GM19351 (cell line): Measurements from ENCODE around the gene UBASH3A.

Source experiments
- ATAC-seq: cut with Tn5 transposase; IDR thresholded peaks from one replicate; pipeline ENCODE4 v1.9.1; 2021; ENCODE audit warnings: mild to moderate bottlenecking, moderate library complexity; ENCODE audit not compliant: unreplicated experiment

Gene UBASH3A, protein sequence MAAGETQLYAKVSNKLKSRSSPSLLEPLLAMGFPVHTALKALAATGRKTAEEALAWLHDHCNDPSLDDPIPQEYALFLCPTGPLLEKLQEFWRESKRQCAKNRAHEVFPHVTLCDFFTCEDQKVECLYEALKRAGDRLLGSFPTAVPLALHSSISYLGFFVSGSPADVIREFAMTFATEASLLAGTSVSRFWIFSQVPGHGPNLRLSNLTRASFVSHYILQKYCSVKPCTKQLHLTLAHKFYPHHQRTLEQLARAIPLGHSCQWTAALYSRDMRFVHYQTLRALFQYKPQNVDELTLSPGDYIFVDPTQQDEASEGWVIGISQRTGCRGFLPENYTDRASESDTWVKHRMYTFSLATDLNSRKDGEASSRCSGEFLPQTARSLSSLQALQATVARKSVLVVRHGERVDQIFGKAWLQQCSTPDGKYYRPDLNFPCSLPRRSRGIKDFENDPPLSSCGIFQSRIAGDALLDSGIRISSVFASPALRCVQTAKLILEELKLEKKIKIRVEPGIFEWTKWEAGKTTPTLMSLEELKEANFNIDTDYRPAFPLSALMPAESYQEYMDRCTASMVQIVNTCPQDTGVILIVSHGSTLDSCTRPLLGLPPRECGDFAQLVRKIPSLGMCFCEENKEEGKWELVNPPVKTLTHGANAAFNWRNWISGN

DNA sequence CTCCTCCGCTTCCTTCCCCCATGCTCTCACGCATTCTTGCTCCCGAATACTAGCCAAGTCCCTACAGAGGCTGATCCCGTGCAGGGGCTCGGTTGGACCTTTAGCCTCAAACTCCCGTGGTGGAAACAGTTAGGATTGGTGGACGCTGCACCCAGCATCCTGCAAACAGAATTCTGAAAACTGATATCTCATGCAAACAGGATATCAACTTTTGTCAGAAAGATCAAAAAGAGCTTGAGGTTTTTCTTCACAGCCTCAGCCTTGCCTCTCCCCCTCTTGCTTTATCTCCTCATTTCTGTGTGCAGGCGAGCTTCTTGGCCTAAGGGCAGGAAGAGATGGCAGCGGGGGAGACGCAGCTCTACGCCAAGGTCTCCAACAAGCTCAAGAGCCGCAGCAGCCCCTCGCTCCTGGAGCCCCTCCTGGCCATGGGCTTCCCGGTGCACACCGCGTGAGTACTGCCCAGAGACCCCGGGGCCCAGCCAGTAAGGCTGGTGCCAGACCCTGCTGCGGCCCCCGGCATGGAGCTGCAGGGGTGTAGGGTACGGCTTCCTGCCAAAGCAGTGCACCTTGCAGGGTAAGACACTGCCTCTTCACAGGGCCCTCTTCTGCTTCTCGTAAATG lies at the start of gene UBASH3A:
UBASH3A (plus strand) TSS at position 292 of the 621 bp plus-strand sequence; CDS start at position 336, 44 bp downstream.
- no peak for ATAC-seq

DNA sequence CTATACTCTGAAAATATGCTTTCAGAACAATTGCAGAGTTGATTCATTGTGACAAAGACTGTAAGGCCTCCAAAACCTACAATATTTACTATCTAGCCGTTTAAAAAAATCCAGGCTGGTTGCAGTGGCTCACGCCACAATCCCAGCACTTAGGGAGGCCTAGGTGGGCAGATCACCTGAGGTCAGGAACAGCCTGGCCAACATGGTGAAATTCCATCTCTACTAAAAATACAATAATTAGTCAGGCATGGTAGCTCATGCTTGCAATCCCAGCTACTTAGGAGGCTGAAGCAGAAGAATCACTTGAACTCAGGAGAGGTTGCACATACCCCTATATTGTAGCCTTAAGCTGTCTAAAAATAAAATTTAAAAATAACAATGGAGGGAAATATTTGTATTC lies 47.7 kb upstream of the UBASH3A start:
- no peak for ATAC-seq

DNA sequence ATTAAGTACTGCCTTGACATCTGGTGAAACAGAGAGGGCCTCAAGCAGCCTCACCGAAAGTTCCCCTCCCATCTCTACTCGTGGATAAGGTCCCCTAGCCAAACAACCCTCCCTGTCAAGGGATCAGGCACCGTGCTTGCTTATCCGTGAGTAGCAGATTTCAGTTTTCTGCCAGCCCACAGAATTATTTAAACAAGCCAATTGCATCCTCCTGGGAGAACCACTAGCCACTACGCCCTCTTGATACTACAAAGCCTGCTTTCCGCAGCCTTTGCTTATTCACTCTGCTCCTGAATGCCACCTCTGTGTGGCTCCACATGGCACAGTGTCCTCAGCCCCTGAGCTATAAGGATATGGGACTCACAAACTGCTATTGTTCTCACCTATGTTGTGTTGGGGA lies 47.1 kb upstream of the UBASH3A start:
- no peak for ATAC-seq

DNA sequence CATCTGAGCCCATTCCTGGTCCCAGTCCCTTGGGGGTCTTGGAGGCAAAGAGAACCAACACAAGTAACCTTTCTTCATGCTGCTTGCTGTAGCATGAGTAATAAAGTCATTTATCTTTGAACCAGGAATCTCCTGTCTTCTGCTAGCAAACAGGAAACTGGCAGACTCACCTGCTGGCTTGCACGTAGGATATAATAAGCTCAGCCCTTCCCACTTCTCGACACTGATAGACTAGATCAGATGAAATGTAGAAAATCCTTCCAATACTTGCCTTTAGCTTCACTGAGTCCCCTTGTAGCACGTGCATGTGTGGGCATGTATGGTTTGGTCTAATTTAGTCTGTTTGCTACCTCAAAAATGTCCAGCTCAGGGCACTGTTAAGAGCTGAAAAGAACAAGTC lies 46.4 kb upstream of the UBASH3A start:
- no peak for ATAC-seq

DNA sequence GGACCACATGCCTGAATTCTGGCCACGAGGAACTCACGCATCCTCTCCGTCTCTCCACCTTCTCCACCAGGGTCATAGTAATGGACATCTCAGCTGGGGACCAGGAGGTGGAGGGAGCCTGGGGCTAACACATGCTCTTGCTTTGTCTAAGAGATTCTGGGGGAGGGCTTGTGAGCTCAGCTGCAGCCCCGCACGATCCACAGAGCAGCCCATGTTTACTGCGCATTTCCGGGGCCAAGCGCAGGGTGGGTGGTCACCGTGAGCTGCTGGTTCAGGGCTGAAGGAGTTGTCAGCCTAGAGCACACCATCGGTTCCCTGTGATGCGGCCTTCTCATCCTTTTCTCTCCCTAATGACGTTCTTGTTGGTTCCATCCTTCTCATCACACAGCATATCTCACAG lies 45.4 kb upstream of the UBASH3A start:
- no peak for ATAC-seq

DNA sequence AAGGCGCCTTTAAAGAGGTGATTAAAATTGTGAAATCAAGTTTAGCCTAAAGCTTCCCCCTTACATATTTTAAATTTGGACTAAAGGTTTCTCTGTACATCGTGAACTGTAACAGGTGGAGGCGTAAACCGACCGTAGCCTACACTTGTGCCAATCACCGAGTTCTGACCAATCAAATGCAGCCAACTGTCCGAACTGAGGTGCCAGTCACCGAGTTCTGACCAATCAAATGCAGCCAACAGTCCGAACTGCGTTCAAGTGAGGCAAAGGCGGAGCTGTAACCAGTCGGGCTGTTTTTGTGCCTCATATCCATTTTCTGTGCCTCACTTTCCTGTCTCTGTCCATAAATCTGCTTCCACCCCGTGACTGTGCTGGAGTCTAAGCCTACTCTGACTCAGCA lies 44.8 kb upstream of the UBASH3A start:
- no peak for ATAC-seq

DNA sequence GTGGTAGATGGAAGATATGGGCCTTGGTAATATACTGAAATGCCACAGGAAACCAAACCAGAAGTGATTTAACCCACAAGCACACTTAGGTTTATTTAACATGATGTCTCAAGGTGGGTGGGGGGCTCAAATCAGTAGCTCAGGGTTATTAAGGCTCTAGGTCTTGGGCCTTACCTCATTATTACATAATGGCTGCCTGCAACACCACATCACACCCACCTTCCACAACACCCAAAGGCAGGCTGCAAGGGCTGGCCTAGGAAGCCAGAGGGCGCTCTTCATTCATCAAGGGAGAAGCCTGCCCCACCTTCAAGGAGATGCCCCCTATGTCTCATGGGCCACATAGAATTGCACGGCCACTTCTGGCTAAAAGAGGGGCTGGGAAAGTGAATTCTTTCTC lies 43.4 kb upstream of the UBASH3A start:
- no peak for ATAC-seq

DNA sequence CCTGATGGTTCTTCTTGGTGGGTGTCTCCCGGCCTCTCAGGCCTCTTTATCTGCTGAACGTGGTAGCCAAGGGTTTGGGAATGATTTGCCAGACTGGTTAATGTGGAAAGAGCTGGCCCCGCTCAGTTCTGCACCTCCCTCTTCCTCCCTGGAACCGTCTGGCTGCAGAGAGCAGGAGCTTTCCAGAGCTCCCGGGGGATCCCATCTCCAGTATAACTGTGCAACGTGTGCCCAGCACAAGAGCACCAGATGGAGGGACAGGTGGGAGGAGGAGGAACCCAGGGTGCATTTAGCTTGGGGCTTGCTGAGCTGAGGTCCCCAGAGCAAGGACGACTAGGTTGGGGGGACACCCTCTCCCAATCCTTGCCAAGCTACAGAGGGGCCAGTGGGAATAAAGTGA lies 42.4 kb upstream of the UBASH3A start:
- ATAC-seq: no peak

DNA sequence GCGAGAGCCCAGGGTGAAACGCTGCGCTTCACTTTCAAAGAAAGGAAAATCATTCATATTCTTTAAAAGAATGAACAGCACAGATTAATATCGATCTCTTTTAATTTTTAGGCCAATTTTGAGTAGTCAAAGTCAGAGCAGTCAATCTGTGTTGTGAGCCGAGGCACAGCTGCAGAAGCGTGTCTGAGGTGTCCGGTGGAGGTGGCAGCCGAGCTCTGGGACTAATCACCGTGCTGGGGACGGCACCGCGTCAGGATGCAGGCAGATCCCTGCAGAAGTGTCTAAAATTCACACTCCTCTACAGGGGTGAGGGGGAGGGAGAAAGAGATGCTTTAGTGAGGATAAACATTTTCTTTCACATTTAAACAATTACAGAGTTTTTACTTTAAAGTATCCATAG lies 41.5 kb upstream of the UBASH3A start:
- ATAC-seq: no peak

DNA sequence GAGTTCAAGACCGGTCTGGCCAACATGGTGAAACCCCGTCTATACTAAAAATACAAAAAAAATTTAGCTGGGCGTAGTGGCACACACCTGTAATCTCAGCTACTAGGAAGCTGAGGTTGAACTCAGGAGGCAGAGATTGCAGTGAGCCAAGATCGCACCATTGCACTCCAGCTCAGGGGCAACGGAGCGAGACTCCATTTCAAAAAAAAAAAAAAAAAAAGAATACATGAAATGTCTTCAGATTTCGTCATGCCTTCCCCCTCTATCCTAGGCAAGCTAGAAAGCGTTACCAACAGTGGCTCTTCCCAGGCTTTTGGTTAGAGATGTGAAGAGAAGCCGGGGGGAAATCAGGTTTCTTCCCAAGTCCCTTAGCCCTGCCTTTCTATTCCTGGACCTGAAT lies 41.0 kb upstream of the UBASH3A start:
- no peak for ATAC-seq

DNA sequence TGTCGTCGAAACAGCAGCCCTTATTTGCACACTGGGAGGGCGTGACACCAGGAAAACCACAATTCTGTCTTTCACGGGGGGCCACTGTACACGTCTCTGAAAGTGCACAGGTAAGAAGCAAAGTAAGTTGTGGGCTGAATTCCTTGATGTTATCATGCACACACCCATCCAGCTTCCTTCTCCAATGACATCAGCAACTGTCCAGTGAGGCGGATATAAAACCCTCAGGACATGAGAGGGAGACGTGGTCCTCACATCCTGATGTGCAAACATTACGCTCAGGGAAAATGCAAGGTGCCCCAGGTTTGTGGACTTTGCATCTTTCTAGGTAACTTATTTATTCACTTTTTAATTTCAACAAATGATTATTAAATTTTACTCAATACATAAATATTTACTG lies 40.4 kb upstream of the UBASH3A start:
- ATAC-seq: no peak

DNA sequence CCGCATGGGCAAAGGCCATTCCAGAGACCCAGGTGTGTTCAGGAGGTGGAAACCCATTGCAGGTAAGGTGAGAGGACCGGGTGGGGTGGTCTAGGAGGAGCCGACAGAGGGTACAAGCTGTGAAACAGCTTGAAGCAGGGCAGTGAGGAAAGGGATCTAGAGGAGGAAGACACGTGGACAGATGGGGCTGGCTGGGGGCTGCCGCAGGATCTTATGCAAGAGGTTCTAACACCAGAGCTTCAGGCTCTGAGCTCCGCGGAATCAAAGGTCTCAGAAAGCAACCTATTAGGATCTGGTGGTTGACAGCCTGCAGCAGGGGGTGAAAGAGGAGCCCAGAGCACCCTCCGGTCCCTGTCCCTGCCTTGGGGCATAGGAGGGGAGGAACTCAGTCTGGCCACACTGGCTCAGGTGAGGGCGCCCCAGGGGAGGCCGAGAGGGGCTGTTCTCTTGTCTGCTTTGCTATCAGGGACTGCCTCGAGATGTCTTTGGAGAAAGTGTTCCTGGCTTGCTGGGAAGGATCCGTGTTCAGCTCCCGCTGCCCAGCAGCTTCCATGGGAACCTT lies 39.3 kb upstream of the UBASH3A start:
- no peak for ATAC-seq

DNA sequence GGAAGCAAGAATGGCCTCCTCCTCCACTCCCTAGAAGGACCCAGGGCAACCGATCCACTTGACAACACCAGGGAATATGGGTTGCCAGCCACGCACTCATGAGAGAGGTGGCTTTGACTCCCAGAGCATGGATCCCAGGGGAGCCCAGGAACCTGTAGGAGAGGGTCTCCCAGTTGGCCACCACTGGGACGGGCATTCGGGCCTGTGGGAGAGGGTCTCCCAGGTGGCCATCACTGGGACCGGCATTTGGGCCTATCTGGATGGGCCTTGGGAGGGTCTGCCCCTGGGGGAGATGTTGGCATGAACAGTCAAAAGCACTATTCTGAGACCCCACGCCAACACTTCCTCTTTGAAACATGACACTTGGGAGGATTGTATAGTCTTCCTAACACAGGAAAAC lies 37.9 kb upstream of the UBASH3A start:
- ATAC-seq: no peak

DNA sequence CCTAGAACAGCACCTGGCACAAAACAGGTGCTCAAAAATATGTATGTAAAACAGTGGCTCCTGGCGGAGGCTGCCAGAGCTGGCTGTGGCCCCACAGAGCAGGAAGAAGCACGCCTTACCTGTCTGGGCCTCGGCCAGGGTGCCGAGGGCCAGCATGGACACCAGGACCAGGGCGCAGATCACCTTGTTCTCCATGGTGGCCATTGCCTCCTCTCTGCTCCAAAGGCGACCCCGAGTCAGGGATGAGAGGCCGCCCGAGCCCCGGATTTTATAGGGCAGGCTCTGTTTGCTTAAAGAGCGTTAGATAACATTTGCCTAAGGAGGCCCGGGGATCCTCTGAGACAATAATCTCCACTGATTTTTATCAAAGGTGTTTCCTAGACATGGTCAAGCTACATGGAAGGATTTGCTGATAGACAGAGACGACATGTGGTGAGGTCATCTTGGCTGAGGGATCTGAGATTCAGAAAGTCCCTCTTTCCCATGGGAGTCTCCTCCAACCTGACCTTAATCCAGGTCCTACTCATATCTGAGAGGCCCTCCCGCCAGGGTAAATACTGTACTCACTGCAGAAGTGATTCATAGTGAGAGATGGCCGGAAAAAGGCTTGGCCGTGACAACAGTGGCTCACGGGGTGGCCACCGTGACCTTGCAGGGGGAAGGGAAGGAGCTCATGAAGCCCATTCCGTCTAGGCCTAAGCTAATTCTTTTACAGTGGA lies 37.3 kb upstream of the UBASH3A start, which contains the start of gene TFF1:
TFF1 (minus strand) TSS at position 244 of the 719 bp plus-strand sequence; CDS start at position 204, 40 bp downstream.
- ATAC-seq: no peak

DNA sequence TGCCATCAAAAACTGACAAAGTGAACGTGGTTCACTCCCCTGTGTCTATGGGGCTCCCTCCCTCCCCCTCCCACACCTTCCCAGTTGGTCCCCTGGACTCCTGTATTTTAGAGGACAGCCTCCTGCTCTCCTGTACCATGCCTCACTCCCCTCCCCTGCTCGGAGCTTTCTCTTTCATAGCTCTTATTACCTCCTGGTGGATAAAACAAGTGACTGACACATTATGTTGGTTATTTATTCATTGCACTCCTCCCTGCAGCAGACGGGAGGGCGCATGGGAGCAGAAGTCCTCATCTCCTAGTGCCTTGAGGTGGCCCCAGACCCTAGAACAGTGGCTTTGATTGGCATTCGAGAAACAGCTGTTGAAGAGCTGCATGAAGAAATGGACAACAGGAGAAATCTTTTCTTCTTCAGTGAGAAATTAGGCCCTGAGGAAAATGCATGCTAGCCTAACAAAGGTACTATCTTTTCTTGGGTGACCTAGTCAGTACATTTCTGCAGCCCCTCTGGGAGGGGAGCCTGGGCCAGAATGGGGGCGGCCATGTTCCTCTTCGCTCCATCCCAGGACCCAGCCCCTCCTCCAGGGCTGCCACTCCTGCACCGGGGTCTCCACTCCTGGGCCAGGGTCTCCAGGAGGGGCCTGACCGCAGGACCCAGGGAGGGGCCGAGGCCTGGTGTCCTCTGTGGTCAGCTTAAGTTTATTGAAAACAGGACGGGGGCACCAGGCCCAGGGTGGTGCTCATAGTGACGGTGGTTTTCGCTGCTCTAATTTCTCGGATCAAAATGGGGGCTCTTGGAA lies 36.1 kb upstream of the UBASH3A start:
- ATAC-seq: no peak

DNA sequence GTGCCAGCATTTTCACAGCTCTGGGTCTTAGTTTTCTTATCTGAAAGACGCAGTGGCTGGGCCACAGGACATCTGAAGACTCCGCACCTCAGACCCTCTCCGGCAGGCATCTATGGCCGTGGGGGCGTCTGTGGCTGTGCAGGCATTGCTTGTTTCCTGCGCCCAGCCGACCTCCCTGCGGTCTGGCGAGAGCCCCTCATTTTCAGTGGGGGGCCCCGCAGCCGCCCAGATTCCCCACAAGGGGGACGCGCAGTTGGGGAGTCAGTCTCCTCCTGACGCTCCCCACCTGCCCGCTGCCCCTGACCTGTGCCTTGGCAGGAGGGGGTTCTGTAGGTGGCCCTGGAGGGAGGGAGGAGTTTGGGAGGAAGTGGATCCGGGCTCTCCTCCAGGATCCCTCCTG lies 33.9 kb upstream of the UBASH3A start:
- no peak for ATAC-seq

DNA sequence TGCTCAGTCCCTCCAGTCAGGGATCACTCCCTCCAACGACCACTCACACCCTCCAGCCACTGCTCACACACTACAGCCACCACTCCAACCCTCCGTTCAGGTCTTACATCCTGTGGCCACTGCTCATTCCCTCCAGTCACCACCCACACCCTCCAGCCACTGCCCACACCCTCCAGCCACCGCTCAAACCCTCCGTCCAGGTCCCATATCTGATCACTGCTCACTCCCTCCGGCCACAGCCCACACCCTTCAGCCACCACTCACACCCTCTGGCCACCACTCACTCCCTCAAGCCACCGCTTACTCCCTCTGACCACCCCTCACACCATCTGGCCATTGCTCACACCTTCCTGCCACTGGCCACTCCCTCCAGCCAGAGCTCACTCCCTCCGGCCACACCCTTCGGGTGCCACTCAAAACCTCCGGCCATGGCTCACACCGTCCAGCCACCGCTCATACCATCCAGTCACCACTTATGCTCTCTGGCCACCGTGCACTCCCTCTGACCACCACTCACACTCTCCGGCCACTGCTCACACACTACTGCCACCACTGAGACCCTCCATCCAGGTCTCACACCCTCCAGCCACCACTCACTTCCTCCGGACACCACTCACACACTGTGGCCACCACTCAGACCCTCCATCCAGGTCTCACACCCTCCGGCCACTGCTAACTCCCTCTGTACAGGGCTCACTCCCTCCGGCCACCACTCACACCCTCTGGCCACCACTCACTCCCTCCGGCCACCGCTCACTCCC lies 32.6 kb upstream of the UBASH3A start:
- ATAC-seq: no peak

DNA sequence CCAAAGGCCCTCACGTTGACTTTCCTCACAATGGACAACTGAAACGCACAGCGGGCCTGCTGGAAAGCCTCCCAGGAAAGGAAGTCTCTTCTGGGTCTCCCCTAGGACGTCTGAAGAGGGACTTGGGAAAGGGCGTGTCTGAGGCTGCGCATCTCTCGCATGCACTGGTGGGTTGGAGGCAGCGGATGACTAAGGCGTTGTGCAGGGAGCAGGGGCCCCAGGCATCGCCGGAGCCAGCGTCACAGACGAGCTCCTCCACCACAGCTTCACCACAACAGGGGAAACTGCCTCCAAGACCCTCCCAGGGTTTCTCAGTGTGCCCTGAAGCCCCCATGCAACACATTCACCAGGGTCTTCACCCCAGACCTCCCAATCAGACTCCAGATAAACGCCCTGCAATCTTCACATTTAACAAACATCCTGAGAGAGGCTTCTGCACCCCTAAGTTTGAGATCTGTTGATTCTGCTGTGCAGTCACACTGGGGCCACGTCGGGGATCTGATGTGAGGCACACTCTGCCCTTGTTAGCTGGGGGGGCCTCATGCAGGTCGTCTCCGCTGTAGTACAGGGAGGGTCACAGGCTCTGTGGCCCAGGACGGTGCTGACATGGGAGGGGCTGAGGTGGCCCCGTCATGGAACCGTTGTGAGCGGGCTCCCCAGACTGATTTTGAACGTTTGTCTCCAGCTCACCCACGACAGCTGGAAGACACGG lies 30.4 kb upstream of the UBASH3A start:
- no peak for ATAC-seq
